Occipital lobe (tissue), 2 donors: ENCODE measurements around the gene AXIN1. TPM values are rescaled to one million over a fixed set of nuclear protein-coding genes. Genes with fewer than 3 reads are reported as not detected.
A peak's percentile ranks its signal among the peaks of the same experiment; 100 is the strongest.
"Not testable (repeated sequence)": the region's sequence is repeated elsewhere in the genome, so short reads cannot be mapped to it uniquely, and the experiment has no call there.

Source experiments
- DNase-seq: peaks from one replicate; lab custom pipeline; 2025; lab: John Stamatoyannopoulos, UW
- total RNA-seq: library from RNA; depleted of rRNA; stranded (reverse); fragments of >200 nt; gene quantifications from one replicate; pipeline ENCODE4 v1.2.3, GENCODE V29; 2014

AXIN1 gene
- total RNA-seq, 1 donor from 2014 or later = 18.7 TPM

DNA sequence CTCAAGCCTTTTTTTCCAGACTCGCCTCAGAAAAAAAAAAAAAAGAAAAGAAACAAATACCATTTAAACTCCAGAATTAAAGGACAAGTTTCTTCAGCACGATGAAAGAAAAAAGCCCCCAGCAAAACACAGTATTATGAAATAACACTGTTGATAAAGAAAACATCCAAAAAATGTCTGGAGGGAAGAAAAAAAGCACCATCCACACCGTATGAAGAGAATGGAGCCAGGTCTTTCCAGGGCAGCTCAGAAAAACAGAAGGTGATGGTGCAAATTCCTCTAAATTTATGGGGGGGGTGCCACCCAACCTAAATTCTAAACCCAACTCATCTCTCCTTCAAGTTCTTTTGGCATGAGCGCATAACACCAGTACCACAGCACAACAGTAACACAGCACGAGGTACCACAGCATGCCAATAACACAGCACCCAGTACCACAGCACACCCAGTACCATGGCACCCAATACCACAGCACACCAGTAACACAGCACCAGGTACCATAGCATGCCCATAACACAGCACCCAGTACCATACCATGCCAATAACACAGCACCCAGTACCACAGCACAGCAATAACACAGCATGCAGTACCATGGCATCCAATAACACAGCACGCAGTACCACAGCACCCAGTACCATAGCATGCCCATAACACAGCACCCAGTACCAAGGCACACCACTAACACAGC, 19.0 kb downstream of the AXIN1 start:
- DNase-seq = no peak

DNA sequence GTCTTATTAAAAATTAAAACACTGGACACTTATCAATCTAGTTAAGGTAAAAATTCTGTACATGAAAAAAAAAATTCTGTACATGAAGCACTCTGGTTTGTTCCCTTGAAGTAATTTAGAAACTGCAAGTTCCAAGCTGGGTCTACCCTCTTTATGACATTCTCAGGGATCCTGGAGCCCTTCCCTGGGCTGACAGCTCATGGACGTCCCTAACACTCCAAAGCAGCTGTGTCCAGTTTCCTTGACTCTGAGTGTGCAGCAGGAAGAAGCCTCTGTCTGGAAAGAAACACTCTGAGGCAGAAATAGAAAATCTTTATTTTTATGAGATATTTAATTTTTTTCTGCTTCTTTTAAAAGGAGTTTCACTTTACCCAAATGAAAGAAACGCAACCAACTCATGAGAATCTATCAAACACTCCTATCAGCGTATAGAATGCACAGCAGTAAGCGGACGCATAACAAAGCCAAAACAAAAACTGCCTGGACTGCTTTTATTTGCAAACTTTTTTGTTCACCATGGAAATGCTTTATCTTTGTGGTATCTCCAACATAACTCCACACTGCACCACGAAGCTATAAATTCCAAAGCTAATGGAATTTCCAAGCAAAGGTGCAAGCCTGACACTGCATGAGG, 21.2 kb downstream of the AXIN1 start:
- DNase-seq = not testable (repeated sequence)

DNA sequence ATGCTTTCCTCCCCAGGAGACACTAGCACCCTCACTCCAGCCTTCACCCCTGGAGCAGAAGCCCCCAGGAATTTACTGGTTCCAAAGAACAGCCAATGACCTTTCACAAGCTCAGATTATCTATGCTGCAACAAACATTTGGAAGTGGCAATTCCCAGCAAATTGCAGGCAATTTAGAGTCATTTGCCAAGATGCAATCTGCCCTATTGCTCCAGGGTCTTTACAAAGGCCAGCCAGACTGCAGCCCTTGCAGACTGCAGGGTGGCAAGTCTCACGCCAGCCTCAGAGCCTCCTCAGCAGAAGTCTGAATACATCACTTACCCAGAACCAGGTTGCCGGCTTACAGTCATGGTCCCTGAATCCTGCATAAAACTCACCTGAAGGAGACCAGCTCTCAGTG, 21.8 kb downstream of the AXIN1 start:
- no peak for DNase-seq

DNA sequence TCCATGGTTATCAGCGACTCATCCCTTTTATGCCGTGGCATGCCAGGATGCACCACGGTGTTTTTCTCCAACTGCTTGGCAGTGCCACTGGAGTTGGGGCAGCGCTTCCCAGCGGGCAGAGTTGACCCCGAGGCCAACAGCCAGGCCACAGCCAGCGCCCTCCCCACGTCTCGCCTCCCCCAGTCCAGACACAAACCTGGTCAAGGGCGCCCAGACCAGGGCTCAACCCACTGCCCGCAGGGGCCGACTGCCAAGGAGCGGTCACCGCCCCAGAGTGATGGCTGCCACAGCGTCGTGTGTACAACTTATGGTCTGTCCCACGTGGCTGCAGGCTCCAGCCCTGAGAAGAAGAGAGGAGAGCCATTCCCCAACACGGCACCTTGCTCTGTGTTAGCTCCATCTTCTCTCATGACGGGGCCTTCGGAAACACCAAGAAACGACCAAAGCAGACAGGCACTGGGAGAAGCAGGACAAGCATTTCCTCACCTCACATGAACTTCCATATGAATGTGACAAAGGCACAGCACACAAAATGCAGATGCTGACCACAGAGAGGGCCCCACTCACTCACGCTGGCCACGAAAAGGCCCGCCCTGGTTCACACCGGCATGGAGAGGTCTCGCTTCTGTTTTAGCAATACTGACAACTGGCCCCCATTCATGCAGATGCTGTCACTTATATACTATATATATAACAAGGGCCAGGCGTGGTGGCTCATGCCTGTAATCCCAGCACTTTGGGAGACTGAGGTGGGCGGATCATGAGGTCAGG, 27.0 kb downstream of the AXIN1 start:
- DNase-seq = no peak

DNA sequence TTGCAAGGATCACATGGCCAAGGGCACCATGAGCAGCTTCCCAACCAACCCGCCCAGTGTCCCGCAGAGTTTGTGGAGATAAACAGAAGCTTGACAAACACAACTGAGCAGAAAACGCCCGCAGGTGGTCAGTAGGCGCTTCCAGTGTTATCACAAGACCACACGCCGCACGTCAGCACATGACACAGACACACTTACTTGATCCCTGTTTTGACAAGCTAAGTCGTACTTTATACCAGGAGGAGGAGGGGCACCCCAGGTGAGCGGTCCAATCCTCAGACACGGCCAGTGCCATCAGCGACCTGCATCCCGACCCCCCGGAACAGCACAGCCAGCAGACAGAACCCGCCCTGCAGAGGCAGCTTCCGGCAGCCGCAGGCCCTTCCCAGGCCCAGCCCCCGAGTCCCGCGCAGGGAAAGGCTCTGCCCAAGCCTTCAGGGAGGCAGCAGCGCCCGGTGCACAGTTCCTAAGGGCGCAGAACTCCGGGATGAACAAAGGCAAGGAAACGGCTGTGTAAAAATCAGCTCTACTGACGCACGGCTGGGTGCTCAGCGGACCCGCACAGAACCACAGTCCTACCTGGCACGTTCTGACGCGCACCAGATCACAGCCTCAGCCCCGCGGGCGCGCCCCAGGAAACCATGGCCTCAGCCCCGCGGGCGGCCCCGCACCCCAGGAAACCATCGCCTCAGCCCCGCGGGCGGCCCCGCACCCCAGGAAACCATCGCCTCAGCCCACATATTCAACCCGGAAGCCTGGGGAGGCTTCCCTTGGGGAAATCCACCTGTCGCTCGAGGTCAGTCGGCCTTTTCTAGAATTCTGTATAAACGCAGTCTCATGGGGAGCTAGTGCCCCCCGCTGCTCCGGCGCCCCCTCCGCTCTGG, 27.8 kb downstream of the AXIN1 start:
- no peak for DNase-seq

DNA sequence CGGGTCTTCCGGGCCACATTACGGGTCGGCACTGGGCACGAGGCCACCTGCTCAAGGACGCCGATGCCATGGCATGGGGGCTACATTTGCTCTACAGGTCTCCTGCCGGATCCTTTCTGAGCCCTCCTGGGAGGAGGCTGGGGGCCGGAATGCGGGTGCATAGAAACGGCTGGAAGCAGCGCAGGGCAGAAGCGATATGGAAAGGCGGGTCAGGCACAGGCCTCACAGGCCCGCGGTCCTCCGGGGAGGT, 28.4 kb downstream of the AXIN1 start:
- DNase-seq = no peak

DNA sequence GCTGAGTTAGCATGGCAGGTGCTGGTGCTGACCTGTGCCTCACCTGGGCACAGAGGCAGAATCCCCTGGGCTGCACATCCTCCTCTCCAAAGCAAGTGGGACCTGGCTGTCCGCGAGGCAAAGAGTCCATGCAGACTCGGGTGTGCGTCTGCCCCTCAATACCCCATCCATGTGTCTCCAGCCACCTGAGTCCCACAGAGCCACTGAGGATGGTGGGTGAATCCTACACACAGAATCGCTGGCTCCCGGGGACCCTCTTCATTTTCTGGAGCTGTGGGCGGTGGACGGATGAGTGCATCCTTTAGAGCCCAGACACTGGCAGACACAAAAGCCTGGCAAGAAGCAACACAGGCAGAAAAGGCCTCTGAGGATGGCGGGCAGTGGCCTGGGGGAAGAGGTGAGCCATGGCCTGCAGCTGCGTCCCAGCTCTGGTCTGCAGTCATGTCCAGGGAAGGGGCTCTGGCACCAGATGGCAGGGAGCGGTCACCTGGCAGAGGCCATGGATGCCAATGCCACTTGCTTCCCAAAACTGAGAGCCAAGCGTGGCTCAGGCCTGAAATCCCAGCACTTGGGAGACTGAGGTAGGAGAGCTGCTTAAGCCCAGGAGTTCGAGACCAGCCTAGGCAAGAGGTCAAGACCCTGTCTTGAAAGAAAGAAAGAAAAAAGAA, 29.9 kb downstream of the AXIN1 start:
- DNase-seq = no peak

DNA sequence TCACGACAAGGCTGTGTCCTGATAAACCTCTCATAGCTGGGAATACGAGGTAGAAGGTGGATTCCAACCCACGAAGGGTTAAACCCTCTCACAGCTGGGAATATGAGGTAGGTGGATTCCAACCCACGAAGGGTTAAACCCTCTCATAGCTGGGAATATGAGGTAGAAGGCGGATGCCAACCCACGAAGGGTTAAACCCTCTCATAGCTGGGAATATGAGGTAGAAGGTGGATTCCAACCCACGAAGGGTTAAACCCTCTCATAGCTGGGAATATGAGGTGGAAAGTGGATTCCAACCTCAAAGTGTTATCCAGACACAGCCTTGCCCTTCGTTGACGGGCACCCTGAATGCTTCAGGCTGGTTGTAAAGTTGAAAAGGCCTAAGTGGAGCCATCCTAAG, 31.0 kb downstream of the AXIN1 start:
- DNase-seq = no peak

DNA sequence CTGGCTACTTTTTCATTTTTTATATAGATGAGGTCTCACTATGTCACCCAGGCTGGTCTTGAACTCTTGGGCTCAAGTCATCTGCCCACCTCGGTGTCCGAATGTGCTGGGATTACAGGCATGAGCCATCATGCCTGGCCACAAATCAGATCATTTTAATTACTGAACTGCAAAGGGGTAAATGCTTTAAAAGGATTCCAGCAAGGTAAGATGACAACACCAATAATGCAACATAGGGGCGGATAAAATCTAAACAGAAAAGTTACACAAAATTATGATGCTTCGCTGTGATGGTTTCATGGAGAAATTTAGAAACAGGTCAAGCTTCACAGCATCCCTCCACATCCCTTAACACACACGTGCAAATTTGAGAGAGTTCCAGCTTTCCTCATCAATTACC, 32.3 kb downstream of the AXIN1 start:
- no peak for DNase-seq

DNA sequence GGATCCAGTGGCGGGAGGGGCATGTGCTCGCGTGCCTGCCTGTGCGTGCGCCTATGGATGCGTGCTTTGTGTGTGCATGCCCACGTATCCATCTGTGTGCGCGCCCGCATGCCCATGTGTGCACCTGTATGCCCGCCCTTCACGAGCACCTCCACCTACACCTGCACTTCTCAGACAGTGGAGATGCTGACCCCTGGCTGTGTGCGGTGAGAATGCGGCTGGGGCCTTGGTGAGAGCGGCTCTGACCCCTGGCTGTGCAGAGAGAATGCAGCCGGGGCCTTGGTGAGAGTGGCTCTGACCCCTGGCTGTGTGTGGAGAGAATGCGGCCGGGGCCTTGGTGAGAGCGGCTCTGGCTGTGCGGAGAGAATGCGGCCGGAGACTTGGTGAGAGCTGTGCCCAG, 33.9 kb downstream of the AXIN1 start:
- no peak for DNase-seq

DNA sequence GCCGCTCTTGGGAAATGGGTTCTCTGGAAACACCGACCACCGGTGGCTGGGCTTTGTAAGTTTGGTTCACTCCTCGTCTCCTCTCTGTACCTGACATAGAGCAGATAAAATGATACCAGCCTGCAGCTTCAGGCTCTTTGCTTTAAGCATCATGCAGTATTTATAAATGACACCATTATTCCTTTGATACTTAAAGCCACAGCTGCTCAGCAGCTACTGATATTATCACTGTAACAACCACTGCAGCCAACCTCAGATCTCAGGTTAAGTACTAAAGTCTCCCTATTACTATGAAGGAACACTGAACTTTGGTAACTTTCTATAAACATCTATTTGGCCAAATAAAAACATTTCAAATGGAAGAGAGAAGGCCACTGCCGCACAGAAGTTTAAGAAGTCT, 34.9 kb downstream of the AXIN1 start:
- DNase-seq = no peak

DNA sequence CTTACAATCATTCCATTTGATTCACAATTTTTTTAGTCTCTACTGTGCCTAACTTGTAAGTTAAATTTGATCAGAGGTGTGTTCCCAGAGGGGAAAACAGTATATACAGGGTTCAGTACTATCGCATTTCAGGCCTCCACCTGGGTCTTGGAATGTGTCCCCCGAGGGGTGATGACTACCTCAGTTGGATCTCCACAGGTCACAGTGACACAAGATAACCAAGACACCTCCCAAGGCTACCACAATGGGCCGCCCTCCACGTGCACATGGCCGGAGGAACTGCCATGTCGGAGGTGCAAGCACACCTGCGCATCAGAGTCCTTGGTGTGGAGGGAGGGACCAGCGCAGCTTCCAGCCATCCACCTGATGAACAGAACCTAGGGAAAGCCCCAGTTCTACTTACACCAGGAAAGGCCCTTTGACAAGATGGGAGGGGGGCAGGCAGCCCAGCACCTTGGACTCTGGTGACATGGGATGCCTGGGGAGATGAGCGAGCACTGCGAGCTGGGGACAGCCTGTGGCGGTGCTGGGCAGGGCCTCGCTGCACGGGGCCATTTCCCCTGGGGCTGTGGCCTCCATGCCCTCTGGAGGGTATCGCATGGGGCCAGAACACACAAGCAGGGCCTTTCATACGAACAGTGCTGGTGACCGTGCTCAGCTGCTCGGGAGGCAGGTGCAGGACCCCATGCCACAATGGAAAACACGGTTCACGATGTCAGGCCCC, 35.6 kb downstream of the AXIN1 start:
- no peak for DNase-seq

DNA sequence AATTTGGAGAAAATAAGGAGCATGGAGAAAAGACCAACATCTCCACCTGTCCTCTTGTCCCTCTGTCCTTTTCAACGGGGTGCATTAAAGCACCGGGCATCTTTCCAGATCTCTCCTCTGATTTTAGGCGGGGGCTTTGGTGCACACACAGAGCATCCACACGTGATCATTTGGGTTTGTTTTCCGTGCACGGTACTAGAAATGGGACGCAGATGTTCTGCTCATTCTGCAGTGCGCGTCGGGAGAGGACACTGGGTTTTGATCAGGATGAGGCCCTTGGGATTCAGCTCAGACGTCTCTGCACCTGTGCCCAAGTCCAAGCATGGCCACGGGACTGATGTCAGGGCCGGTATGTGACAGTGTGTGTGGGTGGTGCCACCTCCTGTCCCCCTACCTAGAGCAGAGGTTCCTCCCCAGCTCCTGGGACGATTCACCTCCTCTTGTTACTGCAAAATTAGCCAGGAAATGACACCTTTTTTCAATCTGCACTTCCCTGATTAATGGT, 37.7 kb downstream of the AXIN1 start:
- DNase-seq = no peak

DNA sequence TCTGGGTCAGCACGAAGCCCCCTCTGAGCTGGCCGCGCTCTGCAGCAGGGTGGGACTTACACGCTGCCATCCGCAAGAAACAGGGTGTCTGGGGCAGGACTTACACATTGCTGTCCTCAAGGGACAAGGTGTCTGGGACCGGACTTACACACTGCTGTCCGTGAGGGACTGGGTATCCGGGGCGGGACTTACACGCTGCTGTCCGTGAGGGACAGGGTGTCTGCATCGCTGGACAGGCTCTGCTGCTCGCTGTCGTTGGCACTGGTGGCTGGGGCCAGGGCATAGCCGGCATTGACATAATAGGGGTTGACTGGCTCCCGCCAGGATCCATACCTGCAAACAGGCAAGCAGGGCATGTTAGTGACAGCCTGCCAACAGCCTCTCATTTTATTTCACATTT, 38.2 kb downstream of the AXIN1 start:
- DNase-seq = no peak

DNA sequence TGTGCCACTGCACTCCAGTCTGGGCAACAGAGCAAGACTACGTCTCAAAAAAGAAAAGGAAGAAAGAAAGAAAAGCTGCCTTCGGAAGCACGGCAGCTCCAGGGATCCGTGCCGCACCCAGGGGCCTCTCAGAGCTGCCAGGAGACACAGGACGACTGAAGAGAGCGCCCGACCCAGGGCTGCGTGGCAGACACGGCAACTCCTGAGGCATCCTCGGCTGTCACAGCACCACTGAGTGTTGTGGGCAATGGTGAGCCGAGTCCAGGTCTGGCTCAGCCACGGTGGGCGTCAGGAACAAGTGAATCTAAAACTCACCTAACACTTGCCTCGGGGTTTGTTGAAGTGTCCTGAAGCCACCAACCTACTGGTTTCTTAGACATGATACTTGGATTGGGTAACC, 40.8 kb downstream of the AXIN1 start:
- no peak for DNase-seq

DNA sequence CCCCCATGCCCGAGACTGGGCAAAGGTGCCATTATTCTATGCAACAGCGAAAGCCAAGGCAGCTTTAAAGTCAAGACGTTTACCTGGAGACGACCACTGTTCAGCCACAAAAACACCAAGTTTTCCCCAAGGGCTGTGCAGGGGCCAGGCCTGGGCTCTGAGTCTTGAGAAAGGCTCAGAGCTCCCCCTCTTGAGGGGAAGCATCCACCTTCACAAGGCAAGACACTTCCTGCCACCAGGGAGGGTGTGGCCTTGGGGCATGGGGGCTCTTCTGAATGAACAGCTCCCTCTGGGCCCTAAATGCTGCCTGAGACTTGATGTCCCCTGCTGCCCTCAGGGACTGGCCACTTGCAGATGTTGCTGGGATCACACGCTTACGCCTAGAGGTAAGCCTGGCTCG, 43.0 kb downstream of the AXIN1 start:
- DNase-seq = no peak

DNA sequence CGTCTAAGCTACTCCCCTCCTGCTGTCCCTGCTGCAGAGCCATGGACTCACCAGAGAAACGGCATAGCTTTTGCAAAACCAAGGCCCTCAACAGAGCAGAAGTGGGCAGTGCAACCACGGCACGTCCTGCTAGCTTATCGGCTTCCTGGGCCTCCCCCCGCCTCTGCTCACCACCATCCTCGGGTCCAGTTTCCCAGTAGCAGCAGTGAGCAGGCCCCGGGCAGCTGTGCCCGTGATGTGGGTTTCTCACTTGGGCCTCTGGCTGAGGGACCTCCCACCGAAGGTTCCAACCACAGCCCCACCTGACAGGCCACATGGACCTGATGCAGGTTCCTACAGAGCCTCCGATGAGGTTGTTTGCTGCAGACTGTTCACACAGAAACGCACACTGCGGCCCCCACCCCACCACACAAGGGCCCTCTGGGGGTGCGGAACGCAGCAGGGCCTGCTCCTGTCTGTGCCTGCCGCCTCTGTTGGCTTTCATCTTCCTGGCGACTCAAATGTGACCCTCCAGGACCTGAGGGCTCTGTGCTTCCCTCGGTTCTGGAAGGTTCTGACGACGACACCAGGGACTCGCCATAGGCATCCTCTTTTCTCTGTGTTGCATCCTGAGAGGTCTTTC, 44.7 kb downstream of the AXIN1 start:
- DNase-seq = no peak

DNA sequence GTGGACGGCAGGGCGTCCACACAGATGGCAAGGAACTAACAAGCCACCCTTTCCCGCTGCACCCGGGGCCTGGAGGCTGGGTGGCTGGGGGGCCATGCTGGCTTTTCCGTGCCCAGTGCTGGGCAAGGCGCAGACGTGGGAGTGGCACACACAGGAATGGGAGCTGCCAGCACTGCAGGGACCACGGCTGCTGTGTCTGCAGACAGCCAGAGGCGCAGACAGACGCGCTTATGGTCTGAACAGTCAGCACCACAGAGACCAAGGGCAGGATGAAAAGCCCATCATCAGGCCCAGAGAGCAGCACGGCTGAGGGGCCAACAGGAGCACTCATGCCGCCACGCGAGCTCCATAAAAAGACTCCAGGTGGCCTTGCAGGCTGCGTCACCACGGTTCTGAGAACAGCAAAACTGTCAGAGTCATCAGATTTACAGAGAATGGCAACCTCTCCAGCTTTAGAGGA, 45.6 kb downstream of the AXIN1 start:
- peak; percentile 43 for DNase-seq

DNA sequence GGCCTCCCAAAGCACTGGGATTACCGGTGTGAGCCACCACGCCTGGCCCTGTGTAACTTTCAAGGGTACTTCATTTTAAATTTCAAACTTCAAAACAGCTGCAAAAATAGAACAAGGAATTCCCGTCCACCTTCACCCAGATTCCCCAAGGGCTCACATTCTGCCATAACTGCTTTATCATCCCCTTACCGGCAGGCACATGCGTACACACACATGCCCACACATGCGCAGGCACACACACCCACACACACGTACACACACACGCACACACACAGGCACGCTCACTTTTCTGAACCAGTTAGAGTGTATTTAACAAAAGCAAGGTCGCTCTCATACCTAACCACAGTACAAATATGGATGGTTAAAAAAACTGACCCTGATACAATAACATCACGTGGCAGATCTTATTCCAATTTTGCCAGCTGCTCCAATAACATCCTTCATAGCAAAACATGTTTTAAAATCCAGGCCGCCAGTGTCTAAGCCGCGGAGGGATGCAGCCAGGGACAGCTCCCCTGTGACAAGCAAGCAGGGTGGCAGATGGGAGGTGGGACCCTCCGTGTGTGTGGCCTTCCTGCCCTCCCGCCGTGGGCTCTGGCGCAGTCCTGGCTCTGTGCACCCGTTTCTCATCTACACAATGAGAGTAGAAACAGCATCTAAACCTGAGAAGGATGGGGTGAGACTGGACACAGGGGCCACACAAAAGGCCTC, 46.5 kb downstream of the AXIN1 start:
- DNase-seq = peak; percentile 44
